Measurements from ENCODE around the gene URM1. TPM values are rescaled to one million over a fixed set of nuclear protein-coding genes. Genes with fewer than 3 reads are reported as not detected.

URM1 gene
- polyA plus RNA-seq, 3 donors: 54.6 to 62.9 (median 55.4) TPM

DNA sequence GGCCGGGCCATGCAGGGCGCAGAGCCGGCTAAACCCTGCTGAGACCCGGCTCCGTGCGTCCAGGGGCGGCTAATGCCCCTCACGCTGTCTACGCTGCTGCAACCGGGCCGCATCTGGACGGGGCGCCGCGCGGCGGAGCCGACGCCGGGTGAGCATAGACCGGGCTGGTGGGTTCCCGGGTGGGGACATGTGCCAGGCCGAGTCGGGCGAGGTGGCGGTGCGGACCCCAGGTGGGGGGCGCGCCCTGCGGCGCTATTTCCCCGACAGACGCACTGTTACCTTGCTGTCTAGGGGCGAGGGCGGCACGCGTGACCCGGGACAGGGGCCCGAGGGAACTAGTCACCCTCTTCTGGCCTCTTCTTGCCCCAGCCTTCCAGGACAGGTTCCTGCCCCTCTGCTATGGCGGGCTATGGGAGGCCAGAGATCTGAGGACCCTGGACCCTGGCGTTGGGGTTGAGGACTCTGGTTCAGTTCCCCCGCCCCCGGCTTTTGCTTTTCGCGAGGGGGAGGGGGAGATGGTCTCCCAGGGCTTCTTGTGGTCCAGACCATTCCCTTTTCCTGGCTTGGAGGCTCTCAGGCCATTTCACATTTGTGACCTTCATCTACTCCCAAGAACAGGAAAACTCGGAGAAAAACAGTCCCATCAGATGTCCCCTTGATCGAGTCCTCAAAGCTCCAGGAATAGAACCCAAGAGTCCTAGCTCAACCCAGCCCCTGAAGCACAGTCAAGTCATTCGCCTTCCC, 30.3 kb upstream of the URM1 start:
- DNase-seq (ENCODE audit: extremely low read depth in 1 of 11, low read depth in 9 of 11, low spot score in 4 of 11): no peak

DNA sequence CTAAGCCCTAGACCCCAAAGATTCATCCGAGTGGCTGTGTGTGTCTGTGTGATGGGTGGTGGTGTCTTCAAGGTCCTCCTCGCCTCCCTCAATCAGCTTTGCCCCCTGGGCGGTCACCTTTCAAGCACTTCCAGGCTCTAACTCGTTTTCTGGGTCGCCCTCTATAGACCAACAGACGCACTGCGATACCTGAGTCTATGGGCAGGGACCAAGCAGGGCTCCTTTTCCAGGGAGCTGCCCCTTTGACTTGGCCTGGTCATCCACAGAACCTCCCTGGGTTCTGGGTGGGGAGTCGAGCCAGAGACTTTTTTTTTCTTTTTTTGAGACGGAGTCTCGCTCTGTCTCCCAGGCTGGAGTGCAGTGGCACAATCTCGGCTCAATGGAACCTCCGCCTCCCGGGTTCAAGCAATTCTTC, 29.7 kb upstream of the URM1 start:
- DNase-seq (ENCODE audit: extremely low read depth in 1 of 11, low read depth in 9 of 11, low spot score in 4 of 11): peak in 2 of 11 donors; percentile 30 to 50

DNA sequence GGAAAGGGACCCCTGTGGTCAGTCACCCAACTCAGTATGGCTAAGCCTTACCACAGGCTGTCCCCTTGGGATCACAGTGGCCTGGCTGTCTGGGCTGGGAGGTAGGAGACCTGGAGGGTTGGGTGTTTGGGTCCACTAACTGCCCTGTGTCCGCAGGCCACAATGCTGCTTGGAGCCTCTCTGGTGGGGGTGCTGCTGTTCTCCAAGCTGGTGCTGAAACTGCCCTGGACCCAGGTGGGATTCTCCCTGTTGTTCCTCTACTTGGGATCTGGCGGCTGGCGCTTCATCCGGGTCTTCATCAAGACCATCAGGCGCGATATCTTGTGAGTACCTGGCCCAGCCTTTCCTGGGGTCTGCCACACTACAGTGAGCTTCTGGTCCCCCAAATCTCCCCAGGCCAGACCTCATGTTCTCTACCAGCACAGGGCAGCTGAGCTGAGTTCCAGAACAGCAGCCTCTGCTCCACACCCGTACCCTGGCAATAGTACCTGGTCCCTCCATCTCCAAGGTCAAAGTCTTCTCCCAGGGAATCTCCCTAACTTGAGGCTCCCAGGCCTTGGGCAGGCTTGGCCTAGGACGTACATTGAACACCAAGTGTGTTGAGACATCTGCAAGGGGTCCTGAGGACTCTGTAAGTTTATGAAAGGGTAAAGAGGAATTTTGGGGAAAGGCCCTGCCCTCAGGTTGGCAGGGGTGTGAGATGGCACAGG, 28.0 kb upstream of the URM1 start:
- no peak for DNase-seq (ENCODE audit: extremely low read depth in 1 of 11, low read depth in 9 of 11, low spot score in 4 of 11)

DNA sequence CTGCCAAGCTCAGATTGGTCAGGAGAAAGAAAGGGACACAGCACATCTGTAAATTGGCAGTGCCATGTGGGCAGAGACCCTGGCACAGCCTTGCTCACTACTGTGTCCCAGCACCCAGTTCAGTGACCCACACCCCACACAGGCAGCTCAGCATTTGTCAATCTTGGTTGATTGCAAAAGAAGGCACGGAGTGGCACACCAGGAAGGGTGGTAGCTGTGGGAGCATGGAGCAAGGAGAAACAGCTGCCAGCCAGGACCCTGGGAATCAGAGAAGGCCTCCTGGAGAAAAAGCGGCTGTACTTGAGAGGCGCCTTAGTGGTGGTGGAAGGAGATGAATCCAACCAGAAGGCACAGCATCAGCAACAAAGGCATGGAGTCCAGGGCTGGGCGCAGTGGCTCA, 27.3 kb upstream of the URM1 start:
- no peak for DNase-seq (ENCODE audit: extremely low read depth in 1 of 11, low read depth in 9 of 11, low spot score in 4 of 11)

DNA sequence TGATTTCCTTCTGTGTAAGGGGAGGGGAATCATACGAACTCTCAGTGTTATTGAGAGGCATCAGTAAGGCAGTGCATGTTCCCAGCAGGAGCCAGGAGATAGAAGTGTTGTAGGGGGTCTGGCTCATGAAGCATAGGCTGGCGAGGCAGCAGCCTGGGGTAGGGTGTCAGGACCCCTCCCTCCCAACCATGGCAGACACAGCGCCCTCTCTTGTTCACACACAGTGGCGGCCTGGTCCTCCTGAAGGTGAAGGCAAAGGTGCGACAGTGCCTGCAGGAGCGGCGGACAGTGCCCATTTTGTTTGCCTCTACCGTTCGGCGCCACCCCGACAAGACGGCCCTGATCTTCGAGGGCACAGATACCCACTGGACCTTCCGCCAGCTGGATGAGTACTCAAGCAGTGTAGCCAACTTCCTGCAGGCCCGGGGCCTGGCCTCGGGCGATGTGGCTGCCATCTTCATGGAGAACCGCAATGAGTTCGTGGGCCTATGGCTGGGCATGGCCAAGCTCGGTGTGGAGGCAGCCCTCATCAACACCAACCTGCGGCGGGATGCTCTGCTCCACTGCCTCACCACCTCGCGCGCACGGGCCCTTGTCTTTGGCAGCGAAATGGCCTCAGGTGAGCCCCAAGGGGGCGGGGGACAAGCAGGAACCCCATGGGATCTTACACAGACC, 26.1 kb upstream of the URM1 start:
- DNase-seq (ENCODE audit: extremely low read depth in 1 of 11, low read depth in 9 of 11, low spot score in 4 of 11): no peak

DNA sequence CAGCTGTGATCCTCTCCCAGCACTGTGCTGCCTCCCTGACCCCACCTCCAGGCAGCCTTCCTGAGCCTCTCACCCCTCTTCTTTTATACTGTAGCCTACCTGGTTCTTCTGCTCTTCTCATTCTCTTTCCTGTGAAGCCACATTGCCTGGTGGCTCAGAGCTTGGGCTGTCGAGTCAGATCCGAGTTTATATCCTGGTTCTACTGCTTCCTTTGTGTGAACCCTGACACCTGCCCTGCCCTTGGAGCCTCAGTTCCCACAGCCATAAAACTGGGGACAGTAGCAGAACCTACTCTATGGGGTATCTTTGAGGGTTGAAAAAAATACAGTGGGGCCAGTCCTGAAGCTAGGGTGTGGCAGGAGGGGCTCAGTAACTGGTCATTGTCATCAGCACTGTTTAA, 22.0 kb upstream of the URM1 start:
- DNase-seq (ENCODE audit: extremely low read depth in 1 of 11, low read depth in 9 of 11, low spot score in 4 of 11): no peak

DNA sequence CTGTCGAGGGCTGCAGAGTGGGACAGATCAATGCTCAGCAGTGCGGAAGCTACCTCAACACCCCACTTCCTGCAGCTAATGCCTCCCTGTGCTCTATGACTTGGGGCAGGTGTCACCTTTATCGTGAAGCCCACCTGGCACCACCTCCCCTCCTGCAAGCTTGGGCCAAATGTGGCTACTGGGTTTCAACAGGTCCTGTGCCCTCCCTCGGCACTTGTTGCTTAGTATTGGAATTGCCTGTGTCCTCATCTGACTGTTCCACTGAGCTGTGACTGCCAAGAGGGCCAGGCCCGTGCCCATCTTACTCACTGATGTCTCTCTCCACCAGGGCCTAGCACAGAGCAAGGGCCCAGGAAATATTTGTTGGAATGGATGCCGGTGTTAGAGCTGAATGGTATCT, 21.4 kb upstream of the URM1 start:
- no peak for DNase-seq (ENCODE audit: extremely low read depth in 1 of 11, low read depth in 9 of 11, low spot score in 4 of 11)

DNA sequence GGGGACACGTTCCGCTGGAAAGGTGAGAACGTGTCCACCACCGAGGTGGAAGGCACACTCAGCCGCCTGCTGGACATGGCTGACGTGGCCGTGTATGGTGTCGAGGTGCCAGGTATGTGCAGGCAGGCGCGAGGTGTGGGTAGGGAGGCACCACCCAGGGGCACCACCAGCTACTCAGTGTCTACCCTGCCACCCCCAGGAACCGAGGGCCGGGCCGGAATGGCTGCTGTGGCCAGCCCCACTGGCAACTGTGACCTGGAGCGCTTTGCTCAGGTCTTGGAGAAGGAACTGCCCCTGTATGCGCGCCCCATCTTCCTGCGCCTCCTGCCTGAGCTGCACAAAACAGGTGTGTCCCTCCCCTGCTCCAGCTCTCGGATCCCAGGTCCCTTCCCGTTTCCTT, 15.7 kb upstream of the URM1 start:
- DNase-seq (ENCODE audit: extremely low read depth in 1 of 11, low read depth in 9 of 11, low spot score in 4 of 11): no peak

DNA sequence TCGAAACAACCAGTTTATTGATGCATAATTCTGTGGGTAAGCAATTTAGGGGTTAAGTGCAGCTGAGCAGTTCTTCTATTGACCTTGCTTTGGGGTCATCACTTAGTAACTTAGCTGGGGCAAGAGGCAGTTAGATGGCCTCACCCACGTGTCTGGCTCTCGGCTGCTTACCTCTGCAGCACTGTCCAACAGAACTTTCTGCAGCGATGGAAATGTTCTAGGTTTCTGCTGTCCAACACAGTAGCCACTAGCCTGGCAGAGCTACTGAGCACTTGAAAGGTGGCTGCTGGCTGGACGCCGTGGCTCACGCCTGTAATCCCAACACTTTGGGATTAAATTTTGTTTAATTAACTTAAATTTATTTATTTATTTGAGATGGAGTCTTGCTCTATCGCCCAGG, 13.1 kb upstream of the URM1 start:
- no peak for DNase-seq (ENCODE audit: extremely low read depth in 1 of 11, low read depth in 9 of 11, low spot score in 4 of 11)

DNA sequence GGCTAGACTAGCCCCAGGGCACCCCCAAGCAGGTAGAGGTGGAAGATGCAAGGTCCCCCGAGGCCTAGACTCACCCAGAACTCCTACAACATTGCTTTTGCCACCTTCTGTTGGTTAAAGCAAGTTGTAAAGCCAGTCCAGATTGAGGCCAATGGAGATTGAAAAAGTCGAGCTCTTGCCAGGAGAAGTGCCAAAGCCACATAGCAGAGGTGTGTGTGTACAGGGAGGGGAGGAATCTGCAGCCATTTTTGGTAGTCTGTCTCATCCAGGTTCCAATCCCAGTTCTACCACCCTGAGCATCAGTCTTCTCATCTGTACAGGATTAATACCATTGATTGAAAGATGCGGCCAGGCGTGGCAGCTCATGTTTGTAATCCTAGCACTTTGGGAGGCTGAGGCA, 12.3 kb upstream of the URM1 start:
- DNase-seq (ENCODE audit: extremely low read depth in 1 of 11, low read depth in 9 of 11, low spot score in 4 of 11): no peak

DNA sequence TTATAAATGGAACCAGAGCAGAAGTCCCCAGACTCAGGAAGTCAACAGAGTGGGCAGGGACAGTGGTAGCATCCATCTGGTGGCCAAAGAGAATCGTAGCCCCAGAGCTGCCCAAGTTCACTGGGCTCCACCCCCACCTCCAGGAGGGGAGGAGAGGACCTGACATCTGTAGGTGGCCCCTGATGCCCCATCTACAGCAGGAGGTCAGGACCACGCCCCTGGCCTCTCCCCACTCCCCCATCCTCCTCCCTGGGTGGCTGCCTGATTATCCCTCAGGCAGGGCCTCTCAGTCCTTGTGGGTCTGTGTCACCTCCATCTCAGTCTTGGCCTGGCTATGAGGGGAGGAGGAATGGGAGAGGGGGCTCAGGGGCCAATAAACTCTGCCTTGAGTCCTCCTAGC, 10.3 kb upstream of the URM1 start:
- DNase-seq (ENCODE audit: extremely low read depth in 1 of 11, low read depth in 9 of 11, low spot score in 4 of 11): no peak

DNA sequence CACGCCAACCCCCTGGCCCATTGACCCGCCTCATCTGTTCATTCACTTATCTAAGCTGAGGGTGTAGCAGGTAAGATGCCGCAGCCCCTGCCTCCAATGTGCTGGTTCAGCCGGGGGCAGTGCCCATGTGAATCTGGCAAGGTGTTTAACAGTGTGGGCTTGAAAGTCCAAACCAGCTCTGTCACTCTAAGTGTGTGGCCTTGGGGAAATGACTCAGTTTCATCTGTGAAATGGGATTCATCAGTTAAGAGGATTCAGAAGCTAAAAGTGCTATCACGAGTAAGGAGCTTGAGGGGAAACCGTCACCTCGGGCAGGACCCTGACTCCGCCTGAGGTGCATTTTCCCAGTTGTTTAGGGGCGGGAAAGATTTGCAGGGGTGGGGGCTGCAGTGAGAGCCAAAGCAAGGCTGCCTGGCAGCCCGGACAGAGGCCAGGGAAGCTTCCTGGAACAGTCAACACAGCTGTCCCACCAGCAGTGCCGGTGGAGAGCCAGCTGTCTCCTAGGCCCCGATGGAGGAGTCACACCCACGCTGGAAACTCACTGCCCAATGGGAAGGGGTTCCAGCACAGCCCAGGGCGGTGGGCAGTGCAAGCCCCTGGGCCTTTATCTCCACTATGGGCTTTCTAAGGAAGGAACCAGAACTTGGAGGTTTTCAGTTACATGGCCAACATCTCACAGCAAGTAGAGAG, 9.7 kb upstream of the URM1 start:
- no peak for DNase-seq (ENCODE audit: extremely low read depth in 1 of 11, low read depth in 9 of 11, low spot score in 4 of 11)

DNA sequence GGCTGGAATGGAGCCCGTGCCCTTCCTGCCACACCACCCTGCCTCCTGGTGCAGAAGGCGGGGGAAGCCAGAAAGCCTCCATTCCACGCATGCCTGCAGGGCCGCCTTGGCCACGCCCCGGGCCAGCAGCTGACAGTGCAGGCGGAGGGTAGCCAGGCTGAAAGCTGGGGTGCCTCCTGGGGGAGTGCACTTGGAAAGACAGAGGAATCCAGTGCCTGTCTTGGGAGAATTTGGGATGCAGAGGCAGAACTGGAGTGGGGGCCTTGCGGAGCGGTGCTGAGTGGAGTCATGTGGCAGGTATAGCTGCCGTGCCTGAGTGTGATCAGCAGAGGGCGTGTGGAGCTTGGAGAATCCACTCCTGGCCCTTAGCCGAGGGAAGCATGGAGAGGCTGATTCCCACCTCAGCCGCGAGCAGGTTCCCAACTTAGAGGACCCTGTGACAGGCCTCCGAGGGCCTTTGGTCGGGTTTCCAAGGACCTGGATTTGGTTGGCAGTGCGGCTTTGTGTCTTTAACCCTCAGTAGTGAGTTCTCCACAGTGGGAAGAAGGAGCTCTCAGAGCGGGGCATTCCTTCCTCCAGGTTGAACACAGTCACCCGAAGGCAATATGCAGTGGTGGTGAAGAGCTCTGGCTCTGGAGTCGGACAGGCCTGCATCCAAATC, 9.1 kb upstream of the URM1 start:
- peak in 9 of 11 donors; percentile 66 to 85 (median 77) for DNase-seq (ENCODE audit: extremely low read depth in 1 of 11, low read depth in 9 of 11, low spot score in 4 of 11)

DNA sequence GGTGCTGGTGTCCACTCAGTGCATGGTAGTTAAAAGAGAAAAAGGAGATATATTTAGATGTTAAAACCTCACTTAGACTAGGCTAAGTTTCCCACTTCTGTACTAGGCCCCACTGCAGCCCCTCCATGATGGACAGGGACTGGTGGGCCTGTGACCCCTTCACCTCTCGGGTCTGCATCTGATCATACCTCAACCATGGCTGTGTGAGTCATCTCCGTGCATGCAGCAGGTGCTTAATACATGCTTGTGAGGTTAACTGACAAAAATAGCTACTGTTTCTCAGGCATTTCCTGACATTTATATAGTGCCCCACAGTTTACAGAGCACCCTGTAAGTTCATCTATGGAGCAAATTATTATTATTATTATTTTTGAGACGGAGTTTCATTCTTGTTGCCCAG, 8.4 kb upstream of the URM1 start:
- no peak for DNase-seq (ENCODE audit: extremely low read depth in 1 of 11, low read depth in 9 of 11, low spot score in 4 of 11)

DNA sequence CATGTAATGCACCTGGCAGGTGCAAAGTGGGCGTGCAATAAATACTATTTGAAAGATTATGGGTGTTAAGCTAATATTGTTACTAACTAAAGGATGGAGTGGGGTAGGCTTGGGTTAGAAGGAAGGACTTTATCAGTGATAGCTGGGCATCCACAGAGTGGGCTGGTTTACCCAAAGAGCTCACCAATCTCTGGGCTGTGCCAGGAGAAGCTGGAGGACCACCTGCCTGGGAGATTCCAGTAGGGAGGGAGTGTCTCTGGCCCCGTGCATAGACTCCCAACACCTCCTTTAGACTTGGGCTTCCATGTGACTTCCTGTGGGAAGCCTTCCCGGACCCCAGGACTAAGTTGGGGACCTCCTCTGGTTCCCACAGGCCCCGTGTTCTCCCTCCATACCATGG, 5.6 kb upstream of the URM1 start:
- DNase-seq (ENCODE audit: extremely low read depth in 1 of 11, low read depth in 9 of 11, low spot score in 4 of 11): no peak

DNA sequence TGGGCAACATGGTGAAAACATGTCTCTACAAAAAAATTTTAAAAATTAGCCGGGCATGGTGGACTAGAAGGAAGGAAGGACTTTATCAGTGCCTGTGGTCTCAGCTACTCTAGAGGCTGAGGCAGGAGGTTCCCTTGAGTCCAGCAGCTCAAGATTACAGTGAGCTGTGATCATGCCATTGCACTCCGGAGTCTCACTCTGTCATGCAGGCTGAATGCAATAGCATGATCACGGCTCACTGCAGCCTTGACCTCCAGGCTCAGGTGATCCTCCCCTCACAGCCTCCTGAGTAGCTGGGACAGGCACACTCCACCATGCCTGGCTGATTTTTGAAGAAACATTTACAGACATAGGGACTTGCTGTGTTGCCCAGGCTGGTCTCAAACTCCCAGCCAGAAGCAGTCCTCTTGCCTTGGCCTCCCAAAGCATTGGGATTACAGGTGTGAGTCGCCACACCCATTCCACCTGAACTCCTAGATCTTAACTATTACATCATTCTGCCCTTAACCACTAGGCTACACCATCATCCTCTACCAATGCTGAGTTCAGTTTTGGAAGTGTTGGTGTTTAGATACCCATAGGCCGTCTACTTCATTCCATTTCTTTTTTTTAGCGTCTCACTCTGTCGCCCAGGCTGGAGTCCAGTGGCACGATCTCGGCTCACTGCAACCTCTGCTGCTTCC, 2.0 kb upstream of the URM1 start:
- no peak for DNase-seq (ENCODE audit: extremely low read depth in 1 of 11, low read depth in 9 of 11, low spot score in 4 of 11)

DNA sequence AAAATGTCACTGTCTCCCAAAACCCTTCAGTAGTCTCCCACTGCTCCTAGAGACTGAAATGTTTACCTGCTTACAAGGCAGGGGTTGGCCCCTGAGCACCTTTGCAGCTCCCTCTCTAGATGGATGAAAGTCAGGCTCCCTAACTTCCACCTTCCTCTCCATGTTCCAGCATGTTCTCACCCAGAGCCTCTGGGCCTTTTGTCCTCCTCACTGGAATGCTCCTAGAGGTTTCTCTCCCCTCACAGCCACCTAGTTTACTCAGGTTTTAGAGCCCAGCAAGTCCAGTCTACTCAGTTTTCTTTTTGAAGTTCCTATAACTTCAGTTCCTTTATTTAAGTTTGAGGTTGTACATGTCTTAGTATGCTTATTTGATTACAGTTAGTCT, 815 bp upstream of the URM1 start:
- no peak for DNase-seq (ENCODE audit: extremely low read depth in 1 of 11, low read depth in 9 of 11, low spot score in 4 of 11)

DNA sequence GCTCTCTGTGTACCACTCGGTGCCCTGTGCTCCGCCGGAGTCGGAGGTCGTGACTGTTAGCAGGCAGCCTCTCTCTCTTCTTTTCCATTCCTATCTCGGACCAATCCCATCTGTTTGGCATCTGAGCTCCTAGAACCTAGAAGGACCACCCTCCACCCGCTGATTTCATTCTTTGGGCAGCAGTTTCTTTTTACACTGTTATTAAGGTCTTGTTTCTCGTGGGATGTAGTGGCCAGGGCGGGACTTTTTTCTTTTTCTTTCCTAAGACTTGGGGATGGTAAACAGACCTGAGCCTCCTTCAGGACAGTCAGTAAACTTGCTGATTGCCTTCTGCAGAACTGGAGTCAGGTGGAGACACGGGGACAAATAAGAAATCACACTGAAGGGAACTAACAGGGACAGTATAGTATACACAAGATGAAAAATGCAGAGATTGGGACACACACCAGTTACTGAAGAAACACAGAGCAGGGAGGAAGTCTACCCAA, 500 bp downstream of the URM1 start:
- DNase-seq (ENCODE audit: extremely low read depth in 1 of 11, low read depth in 9 of 11, low spot score in 4 of 11): no peak

DNA sequence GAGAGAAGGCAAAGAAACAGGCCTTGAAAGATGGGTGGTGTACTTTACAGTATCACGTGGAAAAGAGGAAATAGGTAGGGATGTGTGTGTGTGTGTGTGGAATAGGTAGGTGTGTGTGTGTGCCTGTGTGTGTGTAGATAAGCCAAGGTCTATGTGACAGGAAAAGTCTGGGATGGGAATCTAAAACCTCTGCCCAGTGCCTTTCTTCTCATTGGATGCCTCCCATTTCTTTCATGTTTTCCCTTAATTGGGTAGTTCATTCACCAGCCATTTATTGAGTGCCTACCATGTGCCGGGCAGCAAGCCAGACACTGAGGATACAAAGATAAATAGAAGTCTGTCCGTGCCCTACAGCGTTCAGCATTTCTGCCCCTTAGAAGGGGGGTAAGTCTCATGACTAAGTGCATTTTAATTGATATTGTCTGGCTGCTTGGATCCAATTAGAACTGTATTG, 1.0 kb downstream of the URM1 start:
- DNase-seq (ENCODE audit: extremely low read depth in 1 of 11, low read depth in 9 of 11, low spot score in 4 of 11): no peak
